Osteocyte (in vitro differentiated cells): ENCODE measurements around the gene FTO. TPM values are rescaled to one million over a fixed set of nuclear protein-coding genes. Genes with fewer than 3 reads are reported as not detected.

Source experiments
- DNase-seq: peaks from one replicate; pipeline ENCODE4 v3.0.0; 2021; ENCODE audit warnings: mixed read lengths; ENCODE audit not compliant: unreplicated experiment; ENCODE audit errors: extremely low spot score
- H3K27ac Mint-ChIP-seq: one replicate; pipeline ENCODE4 v1.8.0; 2021; ENCODE audit warnings: mild to moderate bottlenecking, mixed read lengths; ENCODE audit not compliant: unreplicated experiment
- H3K27me3 Mint-ChIP-seq: one replicate; pipeline ENCODE4 v1.8.0; 2021; ENCODE audit warnings: mixed read lengths; ENCODE audit not compliant: unreplicated experiment
- H3K36me3 Mint-ChIP-seq: one replicate; pipeline ENCODE4 v1.8.0; 2021; ENCODE audit warnings: mixed read lengths; ENCODE audit not compliant: unreplicated experiment
- H3K4me1 Mint-ChIP-seq: one replicate; pipeline ENCODE4 v1.8.0; 2021; ENCODE audit warnings: mixed read lengths; ENCODE audit not compliant: unreplicated experiment
- H3K4me3 Mint-ChIP-seq: one replicate; pipeline ENCODE4 v1.8.0; 2021; ENCODE audit warnings: mild to moderate bottlenecking, moderate library complexity, mixed read lengths; ENCODE audit not compliant: unreplicated experiment
- H3K9me3 Mint-ChIP-seq: one replicate; pipeline ENCODE4 v1.8.0; 2021; ENCODE audit warnings: mixed read lengths; ENCODE audit not compliant: unreplicated experiment
- total RNA-seq: library from RNA; stranded (reverse); gene quantifications from 2 replicates; pipeline ENCODE4 v1.2.1, GENCODE V29; 2021
- TF ChIP-seq, protein P1 (sequence below): fragments of 200-600 bp; sonication (generic); IDR thresholded peaks from 2 replicates; pipeline ENCODE4 v1.5.0; 2021; ENCODE audit warnings: antibody characterized with exemption, mild to moderate bottlenecking, moderate library complexity

The FTO gene
- total RNA-seq, 1 donor from 2014 or later = 108 TPM

- Mint-ChIP-seq H3K9me3 (no peaks in the 10 kb centered on the region), H3K36me3 (no peaks in the 10 kb centered on the region), H3K27ac (no peak overlapping the region), H3K4me3 (no peak overlapping the region), H3K27me3 (peaks cover 79% of the 10 kb centered on the region), H3K4me1 (peaks cover 4% of the 10 kb centered on the region)
- DNase-seq = no peak
- TF ChIP-seq, protein P1, sequence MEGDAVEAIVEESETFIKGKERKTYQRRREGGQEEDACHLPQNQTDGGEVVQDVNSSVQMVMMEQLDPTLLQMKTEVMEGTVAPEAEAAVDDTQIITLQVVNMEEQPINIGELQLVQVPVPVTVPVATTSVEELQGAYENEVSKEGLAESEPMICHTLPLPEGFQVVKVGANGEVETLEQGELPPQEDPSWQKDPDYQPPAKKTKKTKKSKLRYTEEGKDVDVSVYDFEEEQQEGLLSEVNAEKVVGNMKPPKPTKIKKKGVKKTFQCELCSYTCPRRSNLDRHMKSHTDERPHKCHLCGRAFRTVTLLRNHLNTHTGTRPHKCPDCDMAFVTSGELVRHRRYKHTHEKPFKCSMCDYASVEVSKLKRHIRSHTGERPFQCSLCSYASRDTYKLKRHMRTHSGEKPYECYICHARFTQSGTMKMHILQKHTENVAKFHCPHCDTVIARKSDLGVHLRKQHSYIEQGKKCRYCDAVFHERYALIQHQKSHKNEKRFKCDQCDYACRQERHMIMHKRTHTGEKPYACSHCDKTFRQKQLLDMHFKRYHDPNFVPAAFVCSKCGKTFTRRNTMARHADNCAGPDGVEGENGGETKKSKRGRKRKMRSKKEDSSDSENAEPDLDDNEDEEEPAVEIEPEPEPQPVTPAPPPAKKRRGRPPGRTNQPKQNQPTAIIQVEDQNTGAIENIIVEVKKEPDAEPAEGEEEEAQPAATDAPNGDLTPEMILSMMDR = no peak
These were observed 471.8 kb downstream of the FTO start for GRCh38 chr16:54175552-54176375.

DNA sequence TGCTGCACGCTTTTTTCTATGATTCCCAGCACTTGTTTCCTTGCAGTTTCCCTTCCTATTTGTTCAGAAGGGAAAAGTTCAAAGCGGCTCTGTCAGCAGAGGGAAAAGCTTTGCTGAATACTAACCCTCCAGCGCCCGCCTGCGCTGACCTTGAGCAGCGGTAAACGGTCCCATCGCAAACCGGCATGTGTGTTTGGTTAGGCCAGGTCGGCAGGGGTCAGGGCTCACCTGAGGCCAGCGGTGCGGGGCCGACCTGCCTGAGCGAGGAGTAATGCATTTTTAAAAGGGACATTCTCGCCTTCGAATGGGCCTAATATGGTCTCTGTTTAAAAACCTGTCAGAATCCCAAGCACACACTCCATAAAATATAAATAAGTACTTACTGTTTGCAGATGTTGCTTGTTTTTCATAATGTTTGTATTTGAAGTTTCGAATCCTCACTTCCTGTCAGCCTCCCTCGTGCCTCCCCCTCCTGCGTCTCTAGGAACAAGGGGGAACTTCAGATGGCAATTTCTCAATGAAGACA lies 472.5 kb downstream of the FTO start:
- TF ChIP-seq, protein P1 = no peak
- Mint-ChIP-seq H3K36me3 (no peaks in the 10 kb centered on the region), H3K4me1 (peaks cover 4% of the 10 kb centered on the region), H3K27ac (no peak overlapping the region), H3K4me3 (no peak overlapping the region), H3K9me3 (no peaks in the 10 kb centered on the region), H3K27me3 (peaks cover 72% of the 10 kb centered on the region)
- no peak for DNase-seq

GRCh38 chr16:54177052-54177861 lies 473.3 kb downstream of the FTO start:
- H3K36me3 Mint-ChIP-seq = no peaks in the 10 kb centered on the region
- no peaks in the 10 kb centered on the region for H3K9me3 Mint-ChIP-seq
- no peak overlapping the region for H3K27ac Mint-ChIP-seq
- TF ChIP-seq, protein P1 = no peak
- H3K4me1 Mint-ChIP-seq = peaks cover 3% of the 10 kb centered on the region
- H3K4me3 Mint-ChIP-seq = no peak overlapping the region
- DNase-seq = no peak
- peaks cover 65% of the 10 kb centered on the region for H3K27me3 Mint-ChIP-seq

GRCh38 chr16:54177862-54178477 lies 474.0 kb downstream of the FTO start:
- H3K27ac Mint-ChIP-seq = no peak overlapping the region

More at GRCh38 chr16:54177862-54178477, 474.0 kb downstream of the FTO start:
- DNase-seq = no peak
- Mint-ChIP-seq H3K27me3 (peaks cover 62% of the 10 kb centered on the region), H3K9me3 (no peaks in the 10 kb centered on the region), H3K36me3 (no peaks in the 10 kb centered on the region), H3K4me1 (peaks cover 3% of the 10 kb centered on the region), H3K4me3 (no peak overlapping the region)
- TF ChIP-seq, protein P1 = no peak
